Mesothelial cell of epicardium (in vitro differentiated cells): Measurements from ENCODE around the gene IFNA21. TPM values are rescaled to one million over a fixed set of nuclear protein-coding genes. Genes with fewer than 3 reads are reported as not detected.
"Not testable (repeated sequence)": the region's sequence is repeated elsewhere in the genome, so short reads cannot be mapped to it uniquely, and the experiment has no call there.

ENCODE experiments used
- DNase-seq, 2 experiments: peaks; one replicate each; pipeline ENCODE4 v3.0.0; 2021; ENCODE audit warnings: low spot score in 2 of 2; ENCODE audit not compliant: unreplicated experiment in 2 of 2
- H3K27ac Mint-ChIP-seq: 2 replicates; pipeline ENCODE4 v1.8.0; 2021; ENCODE audit warnings: mixed read lengths
- H3K27me3 Mint-ChIP-seq: 2 replicates; pipeline ENCODE4 v1.8.0; 2021; ENCODE audit warnings: low read depth, mixed read lengths
- H3K36me3 Mint-ChIP-seq: 2 replicates; pipeline ENCODE4 v1.8.0; 2021; ENCODE audit warnings: mixed read lengths
- H3K4me1 Mint-ChIP-seq: 2 replicates; pipeline ENCODE4 v1.8.0; 2021; ENCODE audit warnings: mixed read lengths
- H3K4me3 Mint-ChIP-seq: 2 replicates; pipeline ENCODE4 v1.8.0; 2021; ENCODE audit warnings: mild to moderate bottlenecking, moderate library complexity, mixed read lengths
- H3K9me3 Mint-ChIP-seq: 2 replicates; pipeline ENCODE4 v1.8.0; 2021; ENCODE audit warnings: mixed read lengths
- CTCF ChIP-seq: fragments of 200-600 bp; sonication (generic); IDR thresholded peaks from one replicate; pipeline ENCODE4 v1.5.0; 2021; ENCODE audit warnings: antibody characterized with exemption; ENCODE audit not compliant: unreplicated experiment
- total RNA-seq: library from RNA; stranded (reverse); gene quantifications from 3 replicates; pipeline ENCODE4 v1.2.1, GENCODE V29; 2021

IFNA21 gene
- total RNA-seq, 1 donor from 2014 or later: not detected

GRCh38 chr9:21182810-21183736 is 16.6 kb upstream of the IFNA21 start:
- not testable (repeated sequence) for H3K36me3 Mint-ChIP-seq, H3K27me3 Mint-ChIP-seq, H3K4me1 Mint-ChIP-seq, H3K27ac Mint-ChIP-seq, H3K4me3 Mint-ChIP-seq, DNase-seq, H3K9me3 Mint-ChIP-seq

- no peak overlapping the region for H3K27ac Mint-ChIP-seq
- H3K27me3 Mint-ChIP-seq: peaks cover 48% of the 10 kb centered on the region
- DNase-seq: no peak
- H3K4me1 Mint-ChIP-seq: no peaks in the 10 kb centered on the region
- no peaks in the 10 kb centered on the region for H3K36me3 Mint-ChIP-seq
- H3K4me3 Mint-ChIP-seq: no peak overlapping the region
- no peak for TF ChIP-seq CTCF
- no peaks in the 10 kb centered on the region for H3K9me3 Mint-ChIP-seq
Measured at GRCh38 chr9:21174671-21175070, 8.2 kb upstream of the IFNA21 start.

- TF ChIP-seq CTCF: no peak
- Mint-ChIP-seq H3K36me3 (no peaks in the 10 kb centered on the region), H3K9me3 (no peaks in the 10 kb centered on the region), H3K4me1 (no peaks in the 10 kb centered on the region), H3K27me3 (peaks cover 45% of the 10 kb centered on the region), H3K27ac (no peak overlapping the region), H3K4me3 (no peak overlapping the region)
- no peak for DNase-seq
Measured at GRCh38 chr9:21172156-21172555, 5.7 kb upstream of the IFNA21 start.

- Mint-ChIP-seq H3K9me3 (no peaks in the 10 kb centered on the region), H3K36me3 (no peaks in the 10 kb centered on the region)
Measured at GRCh38 chr9:21171351-21171750, 4.9 kb upstream of the IFNA21 start.

GRCh38 chr9:21165516-21165915 is 944 bp downstream of the IFNA21 start:
- H3K27me3 Mint-ChIP-seq: peaks cover 11% of the 10 kb centered on the region
- no peaks in the 10 kb centered on the region for H3K4me1 Mint-ChIP-seq
- TF ChIP-seq CTCF: no peak
- H3K27ac Mint-ChIP-seq: no peak overlapping the region
- H3K9me3 Mint-ChIP-seq: peaks cover 19% of the 10 kb centered on the region
- no peaks in the 10 kb centered on the region for H3K36me3 Mint-ChIP-seq
- H3K4me3 Mint-ChIP-seq: no peak overlapping the region
- DNase-seq: no peak

More at GRCh38 chr9:21171351-21171750, 4.9 kb upstream of the IFNA21 start:
- TF ChIP-seq CTCF: no peak
- Mint-ChIP-seq H3K4me1 (no peaks in the 10 kb centered on the region), H3K4me3 (no peak overlapping the region), H3K27me3 (peaks cover 44% of the 10 kb centered on the region), H3K27ac (no peak overlapping the region)
- DNase-seq: no peak

GRCh38 chr9:21160178-21160577 is 6.3 kb downstream of the IFNA21 start:
- Mint-ChIP-seq H3K4me1 (no peaks in the 10 kb centered on the region), H3K9me3 (peaks cover 32% of the 10 kb centered on the region), H3K4me3 (no peak overlapping the region), H3K36me3 (no peaks in the 10 kb centered on the region), H3K27me3 (no peaks in the 10 kb centered on the region), H3K27ac (no peak overlapping the region)
- TF ChIP-seq CTCF: no peak
- no peak for DNase-seq
